ENCODE measurements around the gene ANAPC1.

- TF ChIP-seq CTCF (conservative IDR thresholded peaks at IDR 0.05; ENCODE audit: low read depth in 2 of 2) (no peak), ETS1 (IDR thresholded peaks at IDR 0.05) (no peak), POLR2AphosphoS5 (IDR thresholded peaks at IDR 0.05; ENCODE audit: low read depth) (no peak), EZH2 (IDR thresholded peaks at IDR 0.05; ENCODE audit: low read depth, unreplicated experiment) (no peak), JUNB (IDR thresholded peaks at IDR 0.05; ENCODE audit: unreplicated experiment) (no peak), CREB1 (CRISPR knock-in tag; IDR thresholded peaks at IDR 0.05; ENCODE audit: low read depth) (no peak)
Observed at GRCh38 chr2:111896024-111896423, 12.0 kb upstream of the ANAPC1 start.
